Stimulated activated CD4-positive, alpha-beta T cell treated with anti-CD3 and anti-CD28 coated beads, Interleukin-2, amount 100 ng/mL, for 48 hours (primary cell): Measurements from ENCODE around the gene ZNF766.
A peak's percentile ranks its signal among the peaks of the same experiment; 100 is the strongest.
"Not testable (repeated sequence)": the region's sequence is repeated elsewhere in the genome, so short reads cannot be mapped to it uniquely, and the experiment has no call there.

Experiments used
- DNase-seq, 2 donors: peaks; one replicate each; pipeline ENCODE4 v3.0.0-alpha.2; 2020

The ZNF766 gene

GRCh38 chr19:52269338-52270261 is at the start of gene ZNF766:
Gene ZNF766, plus strand, starts transcription at chr19:52269587. Its CDS starts 27 bp downstream, at chr19:52269614.
- peak; percentile 96 to 98 for DNase-seq

- DNase-seq = no peak
Observed at GRCh38 chr19:52219611-52220010, 49.8 kb upstream of the ZNF766 start.

GRCh38 chr19:52221031-52221430 is 48.4 kb upstream of the ZNF766 start:
- no peak for DNase-seq

GRCh38 chr19:52221831-52222375 is 47.5 kb upstream of the ZNF766 start:
- no peak for DNase-seq

GRCh38 chr19:52224211-52224610 is 45.2 kb upstream of the ZNF766 start:
- no peak for DNase-seq

- DNase-seq = peak in 1 of 2 donors; percentile 3
Observed at GRCh38 chr19:52226652-52227051, 42.7 kb upstream of the ZNF766 start.

- DNase-seq = no peak
Observed at GRCh38 chr19:52227196-52227940, 42.0 kb upstream of the ZNF766 start.

- no peak for DNase-seq
Observed at GRCh38 chr19:52227980-52228379, 41.4 kb upstream of the ZNF766 start.

GRCh38 chr19:52229524-52229923 is 39.9 kb upstream of the ZNF766 start:
- no peak for DNase-seq

GRCh38 chr19:52230685-52231084 is 38.7 kb upstream of the ZNF766 start:
- no peak for DNase-seq

- DNase-seq = no peak
Observed at GRCh38 chr19:52231154-52231910, 38.1 kb upstream of the ZNF766 start.

- no peak for DNase-seq
Observed at GRCh38 chr19:52234406-52234805, 35.0 kb upstream of the ZNF766 start.

- DNase-seq = no peak
Observed at GRCh38 chr19:52237197-52237596, 32.2 kb upstream of the ZNF766 start.

- DNase-seq = peak; percentile 37 to 47
Observed at GRCh38 chr19:52237771-52238400, 31.5 kb upstream of the ZNF766 start.

- DNase-seq = no peak
Observed at GRCh38 chr19:52244021-52244420, 25.4 kb upstream of the ZNF766 start.

- DNase-seq = peak; percentile 39 to 42
Observed at GRCh38 chr19:52248241-52248640, 21.1 kb upstream of the ZNF766 start.

- DNase-seq = no peak
Observed at GRCh38 chr19:52258426-52258825, 11.0 kb upstream of the ZNF766 start.

- DNase-seq = not testable (repeated sequence)
Observed at GRCh38 chr19:52265556-52265955, 3.8 kb upstream of the ZNF766 start.

GRCh38 chr19:52270266-52270885 is 989 bp downstream of the ZNF766 start:
- DNase-seq = peak in 1 of 2 donors; percentile 1

- no peak for DNase-seq
Observed at GRCh38 chr19:52273301-52273700, 3.9 kb downstream of the ZNF766 start.

- DNase-seq = no peak
Observed at GRCh38 chr19:52274191-52274590, 4.8 kb downstream of the ZNF766 start.

- DNase-seq = no peak
Observed at GRCh38 chr19:52275988-52276387, 6.6 kb downstream of the ZNF766 start.
